B cell (primary cell): ENCODE data around the gene RABGAP1. TPM values are rescaled to one million over a fixed set of nuclear protein-coding genes. Genes with fewer than 3 reads are reported as not detected.

Source experiments
- ATAC-seq: fragments of 200-7000 bp; cut with Tn5 transposase; one replicate; pipeline ENCODE4 v1.10.0; 2021; ENCODE audit warnings: low read depth, mild to moderate bottlenecking, moderate number of reproducible peaks, moderate library complexity
- CTCF ChIA-PET: fragments of 350-600 bp; sonication (Branson Sonifier 250); formaldehyde crosslinking; loops from one replicate; lab custom pipeline; 2021; ENCODE audit warnings: antibody characterized with exemption, inconsistent platforms; lab: Charles Lee
- POLR2A ChIA-PET: fragments of 350-600 bp; sonication (Branson Sonifier 250); formaldehyde crosslinking; loops from one replicate; lab custom pipeline; 2021; ENCODE audit warnings: antibody characterized with exemption; lab: Charles Lee
- DNase-seq: peaks from one replicate; pipeline ENCODE4 v3.0.0; 2013
- H2AFZ ChIP-seq: 2 replicates; pipeline ENCODE4 v1.6.1; 2012; ENCODE audit warnings: mild to moderate bottlenecking, low read depth, low read length; ENCODE audit not compliant: insufficient read depth, poor library complexity, severe bottlenecking
- H3K27ac ChIP-seq, 2 donors: 1 replicate in 1 of 2; 2 replicates in 1 of 2; pipeline ENCODE4 v1.5.1; 2012 to 2013; ENCODE audit warnings: low read length in 2 of 2, mild to moderate bottlenecking in 2 of 2, moderate library complexity in 1 of 2
- H3K27me3 ChIP-seq, 4 experiments: fragments of 200-600 bp in 1 of 4; sonication (generic) in 1 of 4; replicated peaks in 1 of 4; 1 replicate in 2 of 4; 2 replicates in 2 of 4; pipeline versions ENCODE4 v1.6.1 to v1.7.0; 2013 to 2016; ENCODE audit warnings: low read length in 3 of 4, mild to moderate bottlenecking in 2 of 4, mixed read lengths in 1 of 4, moderate library complexity in 1 of 4; ENCODE audit not compliant: insufficient read depth in 4 of 4, control insufficient read depth in 3 of 4; ENCODE audit errors: control extremely low read depth in 1 of 4
- H3K36me3 ChIP-seq, 2 experiments: replicated peaks in 1 of 2; 1 replicate in 1 of 2; 2 replicates in 1 of 2; pipeline versions ENCODE4 v1.6.1 to v1.7.1; 2013; ENCODE audit warnings: low read length in 1 of 2; ENCODE audit not compliant: insufficient read depth in 2 of 2, control insufficient read depth in 1 of 2; ENCODE audit errors: control extremely low read depth in 1 of 2, extremely low read depth in 1 of 2
- H3K4me1 ChIP-seq, 2 donors: fragments of 200-600 bp in 1 of 2; sonication (generic) in 1 of 2; 1 replicate in 1 of 2; 2 replicates in 1 of 2; pipeline versions ENCODE4 v1.5.1 to v1.6.1; 2013 to 2017; ENCODE audit warnings: low read length in 2 of 2; ENCODE audit not compliant: control insufficient read depth in 2 of 2, insufficient read depth in 2 of 2
- H3K4me2 ChIP-seq: replicated peaks from 2 replicates; pipeline ENCODE3; 2012; ENCODE audit warnings: mild to moderate bottlenecking, low read depth, low read length; ENCODE audit not compliant: poor library complexity, severe bottlenecking
- H3K4me3 ChIP-seq, 5 experiments: fragments of 200-600 bp in 1 of 5; sonication (generic) in 1 of 5; 1 replicate in 3 of 5; 2 replicates in 2 of 5; pipeline versions ENCODE4 v1.5.1 to v1.7.0; 2011 to 2016; ENCODE audit warnings: low read length in 4 of 5, mild to moderate bottlenecking in 4 of 5, low read depth in 2 of 5, control low read depth in 1 of 5, moderate library complexity in 1 of 5; ENCODE audit not compliant: insufficient read depth in 1 of 5; ENCODE audit errors: control extremely low read depth in 1 of 5, extremely low read depth in 1 of 5
- H3K79me2 ChIP-seq: fragments of 200-600 bp; sonication (generic); one replicate; pipeline ENCODE4 v1.6.0; 2016; ENCODE audit warnings: low read length; ENCODE audit not compliant: control insufficient read depth, insufficient read depth
- H3K9ac ChIP-seq: fragments of 200-600 bp; sonication (generic); 2 replicates; pipeline ENCODE4 v1.6.1; 2017; ENCODE audit warnings: mild to moderate bottlenecking, low read length, moderate library complexity
- H3K9me3 ChIP-seq, 3 donors: one replicate each; pipeline versions ENCODE4 v1.6.1 to v1.7.1; 2013; ENCODE audit warnings: low read length in 2 of 3; ENCODE audit not compliant: control insufficient read depth in 2 of 3, insufficient read depth in 1 of 3; ENCODE audit errors: control extremely low read depth in 1 of 3
- H4K20me1 ChIP-seq: 2 replicates; pipeline ENCODE4 v1.6.0; 2012; ENCODE audit warnings: mild to moderate bottlenecking, low read length; ENCODE audit not compliant: insufficient read depth, control insufficient read depth, poor library complexity, severe bottlenecking
- H3K27ac Mint-ChIP-seq: one replicate; pipeline ENCODE4 v1.8.0; 2021; ENCODE audit warnings: mixed read lengths
- H3K27me3 Mint-ChIP-seq: one replicate; pipeline ENCODE4 v1.8.0; 2021; ENCODE audit warnings: mixed read lengths
- H3K4me1 Mint-ChIP-seq: one replicate; pipeline ENCODE4 v1.8.0; 2021; ENCODE audit warnings: mixed read lengths
- H3K4me3 Mint-ChIP-seq: one replicate; pipeline ENCODE4 v1.8.0; 2021; ENCODE audit warnings: mixed read lengths
- H3K9me3 Mint-ChIP-seq: one replicate; pipeline ENCODE4 v1.8.0; 2022; ENCODE audit warnings: mixed read lengths; ENCODE audit not compliant: insufficient read depth
- CTCF ChIP-seq: fragments of 200-600 bp; IDR thresholded peaks from one replicate; pipeline ENCODE4 v1.8.0; 2022; ENCODE audit warnings: antibody characterized with exemption, mild to moderate bottlenecking
- EZH2 ChIP-seq: IDR thresholded peaks from 2 replicates; pipeline ENCODE4 v1.6.1; 2012; ENCODE audit warnings: borderline replicate concordance, low read depth, mild to moderate bottlenecking, moderate library complexity, low read length; ENCODE audit not compliant: insufficient read depth, poor library complexity, severe bottlenecking
- WGBS: methylation state at CpG from one replicate; pipeline ENCODE4 v1.1.5; 2013; ENCODE audit warnings: missing lambda C conversion rate; ENCODE audit not compliant: insufficient coverage; 5-methylcytosine and 5-hydroxymethylcytosine counted together
- intact Hi-C: fragments of 100-400 bp; cut with micrococcal nuclease; formaldehyde crosslinking; loops from one replicate; pipeline ENCODE4 v1.10.0; 2022
- polyA plus RNA-seq: library from polyadenylated mRNA; depleted of rRNA; stranded (reverse); fragments of >200 nt; gene quantifications from 2 replicates; pipeline ENCODE4 v1.2.3, GENCODE V29; 2012
- total RNA-seq, 2 donors: library from RNA; stranded (reverse); fragments of 120-200 nt in 1 of 2; gene quantifications; 1 replicate in 1 of 2; 2 replicates in 1 of 2; pipeline versions ENCODE4 v1.2.3 to v1.2.4, GENCODE V29; 2013 to 2022

RABGAP1 gene
- total and polyA plus RNA-seq, 2 donors (not counting 1 experiment from before 2014, with no cell fraction given): 13.9 to 81.0 TPM

- H3K4me1 ChIP-seq: peaks cover 13 to 20% of the 10 kb centered on the region in 2 donors
- TF ChIP-seq CTCF (no peak), EZH2 (no peak)
- no peaks in the 10 kb centered on the region for H3K9me3 ChIP-seq
- Mint-ChIP-seq H3K9me3 (no peaks in the 10 kb centered on the region), H3K4me3 (no peak overlapping the region), H3K4me1 (peaks cover 22% of the 10 kb centered on the region), H3K27me3 (no peaks in the 10 kb centered on the region), H3K27ac (no peak overlapping the region)
- WGBS: no CpG with 5 or more reads among the region's 2 CpGs
- DNase-seq (no peak), ATAC-seq (no peak)
- no peak overlapping the region for H3K27ac ChIP-seq
- no peaks in the 10 kb centered on the region for H3K79me2 ChIP-seq
- no peak overlapping the region for H2AFZ ChIP-seq
- ChIA-PET CTCF (no interaction called here), POLR2A (no interaction called here)
- intact Hi-C loops: no loop called here
- H3K4me2 ChIP-seq: no peak overlapping the region
- H3K9ac ChIP-seq: no peak overlapping the region
- H3K27me3 ChIP-seq: no peaks in the 10 kb centered on the region
- H4K20me1 ChIP-seq: no peaks in the 10 kb centered on the region
- peaks cover 0 to 7% of the 10 kb centered on the region in 2 experiments for H3K36me3 ChIP-seq
- H3K4me3 ChIP-seq: no peak overlapping the region
Observed at GRCh38 chr9:123035791-123036190, 95.0 kb downstream of the RABGAP1 start.

GRCh38 chr9:123036893-123037545, 96.2 kb downstream of the RABGAP1 start:
- peaks cover 0 to 11% of the 10 kb centered on the region in 2 experiments for H3K36me3 ChIP-seq
- POLR2A ChIA-PET: no interaction called here
- no peaks in the 10 kb centered on the region for H4K20me1 ChIP-seq
- ATAC-seq (no peak), DNase-seq (no peak)
- no peaks in the 10 kb centered on the region for H3K9me3 ChIP-seq
- no peak overlapping the region for H2AFZ ChIP-seq
- Mint-ChIP-seq H3K27ac (no peak overlapping the region), H3K27me3 (no peaks in the 10 kb centered on the region), H3K4me3 (no peak overlapping the region), H3K4me1 (peaks cover 22% of the 10 kb centered on the region), H3K9me3 (peaks cover under 1% of the 10 kb centered on the region)
- H3K79me2 ChIP-seq: no peaks in the 10 kb centered on the region
- H3K4me3 ChIP-seq: no peak overlapping the region
- CTCF ChIA-PET: no interaction called here
- no peak overlapping the region for H3K9ac ChIP-seq
- no peak overlapping the region for H3K27ac ChIP-seq
- no peaks in the 10 kb centered on the region for H3K27me3 ChIP-seq
- intact Hi-C loops: no loop called here
- H3K4me1 ChIP-seq: peaks cover 13 to 20% of the 10 kb centered on the region in 2 donors
- WGBS: 65% methylated on average over 3 of the region's 3 CpGs
- TF ChIP-seq EZH2 (no peak), CTCF (no peak)
- H3K4me2 ChIP-seq: no peak overlapping the region
